T47D (cell line): ENCODE data around the gene CHMP4B.

Experiments
- DNase-seq, 2 experiments: peaks; one replicate each; pipeline versions ENCODE4 v3.0.0 to v3.0.0-alpha.2; 2011 to 2012; ENCODE audit warnings: low read depth in 1 of 2, low spot score in 1 of 2
- JUND ChIP-seq: IDR thresholded peaks from 2 replicates; pipeline ENCODE4 v1.6.1; 2012; ENCODE audit warnings: low read depth
- in situ Hi-C: cut with HindIII; loops from 2 replicates; pipeline ENCODE4 v1.10.0; 2016; ENCODE audit warnings: low sequenced_read_pairs, low pct_unique_long_range_greater_than_20kb

The CHMP4B gene

GRCh38 chr20:33858666-33859065 lies 47.5 kb downstream of the CHMP4B start:
- DNase-seq: no peak
- in situ Hi-C loops: no loop called here
- TF ChIP-seq JUND: no peak

DNA sequence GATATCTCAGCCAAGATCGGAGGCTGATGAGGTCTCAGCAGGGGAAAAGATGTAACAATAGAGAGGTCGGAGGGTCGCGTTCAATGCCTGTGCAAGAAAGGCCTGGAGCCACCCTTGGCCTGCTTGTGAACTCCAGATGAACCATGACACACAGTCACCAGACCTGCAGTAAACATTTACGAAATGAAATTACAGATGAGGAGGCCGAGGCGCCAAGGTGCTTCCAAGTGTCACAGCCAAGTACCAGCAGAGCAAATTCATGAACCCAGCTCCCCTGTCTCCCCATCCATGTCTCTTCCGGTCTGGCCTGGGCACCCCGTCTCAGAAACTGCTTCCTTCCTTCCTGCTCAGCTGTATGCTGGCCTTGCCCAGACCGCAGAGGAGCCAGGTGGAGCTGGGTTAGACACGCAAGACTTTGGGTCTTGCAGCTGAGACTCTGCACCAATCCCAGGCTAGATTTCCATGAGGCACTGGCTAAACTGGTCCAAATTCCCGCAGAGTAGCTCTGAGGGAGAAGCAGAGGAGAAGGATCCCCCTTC lies 48.1 kb downstream of the CHMP4B start:
- DNase-seq: peak in 1 of 2 experiments; percentile 44
- TF ChIP-seq JUND: no peak
- in situ Hi-C loops: no loop called here

DNA sequence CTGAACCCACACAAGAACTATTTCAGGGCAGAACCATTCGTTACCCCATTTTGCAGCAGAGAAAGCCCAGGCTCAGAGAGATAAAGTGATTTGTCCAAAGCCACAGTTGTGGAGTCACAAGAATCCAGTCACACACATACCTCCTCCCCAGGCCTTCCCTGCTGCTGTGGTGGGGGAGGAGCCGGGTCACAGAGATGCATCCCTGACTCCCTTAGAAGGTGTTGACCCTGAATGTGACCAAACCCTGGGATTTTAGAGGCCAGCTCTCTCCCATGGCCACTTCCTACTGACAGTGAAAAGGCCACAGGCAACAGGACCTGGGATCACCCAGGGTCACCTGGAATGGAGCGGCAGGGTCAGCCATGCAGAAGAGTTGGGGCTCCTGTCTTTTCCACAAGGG lies 48.6 kb downstream of the CHMP4B start:
- in situ Hi-C loops: no loop called here
- no peak for DNase-seq
- no peak for TF ChIP-seq JUND

- TF ChIP-seq JUND: no peak
- in situ Hi-C loops: no loop called here
- DNase-seq: no peak
These were observed 50.3 kb downstream of the CHMP4B start for GRCh38 chr20:33861458-33861857.

DNA sequence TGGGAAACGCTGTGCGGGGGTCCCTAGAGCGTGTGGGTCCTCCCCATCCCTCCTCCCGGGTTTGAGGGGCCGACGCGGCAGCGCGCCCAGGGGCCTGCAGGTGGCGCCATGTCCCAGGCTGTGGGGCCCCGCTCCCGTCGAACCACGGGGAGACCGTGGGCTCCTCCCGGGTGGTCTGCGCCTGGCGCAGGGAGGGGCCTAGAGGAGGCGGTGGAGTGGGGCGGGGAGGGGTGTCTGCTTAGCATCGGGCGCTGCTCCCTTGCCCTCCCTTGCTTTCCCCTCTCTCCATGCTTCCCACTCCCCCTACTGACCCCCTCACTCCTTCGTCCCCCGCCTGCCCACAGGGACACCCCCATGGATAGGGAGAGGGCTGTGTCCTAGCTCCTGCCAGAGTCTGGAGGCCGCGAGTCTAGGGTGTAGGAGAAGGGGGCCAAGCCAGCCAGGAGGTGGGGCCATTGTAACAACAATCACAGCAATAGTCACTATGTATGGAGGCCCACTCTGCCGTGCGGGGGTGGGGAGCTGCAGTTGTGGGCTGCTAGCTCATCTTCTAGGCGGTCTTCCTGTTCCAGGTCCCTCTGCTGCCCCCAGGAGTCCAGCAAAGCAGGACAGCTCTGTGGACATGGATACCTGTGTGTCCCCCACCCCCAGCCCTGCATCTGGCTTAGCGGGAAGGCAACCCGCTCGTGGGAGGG lies 51.7 kb downstream of the CHMP4B start:
- no peak for TF ChIP-seq JUND
- DNase-seq: peak; percentile 64 to 74
- in situ Hi-C loops: no loop called here

DNA sequence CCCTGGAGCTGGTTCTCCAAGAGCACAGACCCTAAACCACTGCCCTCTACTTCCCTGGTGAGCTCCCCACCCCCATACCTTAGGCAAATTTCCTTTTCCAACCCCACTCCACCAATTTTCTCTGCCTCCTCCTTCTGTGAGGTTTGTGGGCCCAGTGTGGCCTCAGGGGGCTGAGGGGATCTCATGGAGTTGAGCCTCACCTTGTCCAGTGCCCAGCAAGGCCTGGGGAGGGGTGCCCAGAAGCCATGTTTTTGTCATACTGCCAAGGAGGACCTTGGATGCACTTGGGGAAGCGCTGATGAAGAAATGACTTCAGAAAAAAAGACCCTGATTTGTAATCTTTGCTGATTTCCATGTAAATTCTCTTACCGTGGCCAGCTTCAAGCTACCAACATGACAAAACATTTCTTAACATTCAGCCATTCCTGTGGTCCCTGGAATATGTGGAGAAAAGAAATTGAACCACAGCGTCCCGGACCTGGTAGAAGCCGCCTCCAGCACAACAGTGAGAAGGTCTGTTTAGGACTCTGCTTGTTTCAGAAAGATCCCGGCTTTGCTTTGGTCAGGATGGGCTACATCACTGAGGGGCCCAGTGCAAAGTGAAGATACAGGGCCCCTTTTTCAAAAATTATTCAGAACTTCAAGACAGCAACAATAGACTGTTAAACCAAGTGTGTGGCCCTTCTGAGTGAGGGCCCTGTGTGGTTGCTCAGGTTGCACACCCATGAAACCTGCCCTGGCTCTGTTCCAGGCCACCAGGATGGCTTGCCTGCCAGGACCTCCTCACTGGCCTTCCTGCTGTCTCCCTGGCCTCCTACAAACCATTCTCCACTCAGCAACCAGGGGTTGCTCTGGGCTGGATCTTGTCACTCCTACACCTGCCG lies 52.5 kb downstream of the CHMP4B start:
- no peak for DNase-seq
- no peak for TF ChIP-seq JUND
- in situ Hi-C loops: no loop called here

- in situ Hi-C loops: no loop called here
- no peak for TF ChIP-seq JUND
- DNase-seq: no peak
These were observed 53.3 kb downstream of the CHMP4B start for GRCh38 chr20:33864324-33864963.

DNA sequence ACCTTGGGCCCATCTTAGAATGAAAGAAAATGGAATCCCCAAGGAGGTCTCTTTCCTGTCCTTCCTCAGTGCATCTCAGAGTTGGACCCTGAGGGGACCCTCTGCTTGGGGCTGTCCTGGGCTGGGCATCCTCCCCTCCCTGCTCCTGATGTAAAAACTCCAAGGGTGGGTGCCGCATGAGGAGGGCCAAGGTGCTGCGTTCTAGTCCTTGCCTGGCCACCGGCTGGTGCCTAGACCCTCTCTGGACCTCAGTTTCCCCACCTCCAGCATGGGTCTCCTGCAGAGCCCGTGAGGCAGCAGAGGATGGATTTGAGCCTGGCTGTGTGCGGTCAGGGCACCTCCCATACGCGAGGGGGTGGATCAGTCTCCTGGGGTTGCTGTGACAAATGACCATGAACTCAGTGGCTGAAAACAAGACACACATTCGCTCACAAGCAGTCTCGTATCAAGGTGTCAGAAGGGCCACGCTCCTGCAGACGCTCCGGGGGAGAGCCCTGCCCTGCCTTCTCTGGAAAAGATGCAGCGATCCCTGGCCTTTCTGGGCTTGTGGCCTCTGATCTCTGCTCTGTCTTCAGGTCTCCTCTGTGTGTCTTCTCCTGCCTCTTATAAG lies 54.7 kb downstream of the CHMP4B start:
- TF ChIP-seq JUND: no peak
- in situ Hi-C loops: no loop called here
- DNase-seq: no peak

DNA sequence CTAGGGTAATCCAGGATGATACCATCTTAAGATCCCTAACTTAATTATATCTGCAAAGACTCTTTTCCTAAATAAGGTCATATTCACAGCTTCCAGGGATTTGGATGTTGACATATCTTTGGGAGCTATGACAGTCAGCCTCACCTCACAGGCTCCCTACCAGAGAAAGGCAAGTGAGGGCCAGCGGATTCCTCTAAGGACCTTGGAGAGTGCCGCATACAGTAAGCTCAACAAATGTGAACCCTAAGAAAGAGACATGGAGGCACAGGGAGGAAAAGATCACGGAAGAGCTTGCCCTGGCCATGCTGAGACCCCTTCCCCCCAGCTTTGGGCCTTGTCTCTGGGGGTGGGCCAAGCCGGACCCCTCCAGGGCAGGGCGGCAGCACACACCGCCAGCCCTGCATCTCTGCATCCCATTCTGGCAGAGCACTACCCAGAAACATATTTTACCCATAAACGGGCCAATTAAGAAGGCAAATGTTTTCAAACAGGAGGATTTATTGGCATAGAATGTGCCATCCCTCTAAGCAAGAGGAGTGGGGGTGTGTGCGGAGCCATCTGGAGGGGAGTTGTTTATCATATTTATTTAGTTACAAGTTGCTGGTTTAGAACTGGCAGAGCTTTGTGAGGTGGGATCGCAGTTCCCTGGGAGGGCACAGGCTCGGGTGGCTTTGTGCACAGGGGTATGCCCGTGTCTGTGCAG lies 55.4 kb downstream of the CHMP4B start:
- no peak for TF ChIP-seq JUND
- in situ Hi-C loops: no loop called here
- peak in 1 of 2 experiments; percentile 48 for DNase-seq

GRCh38 chr20:33868042-33868441 lies 56.9 kb downstream of the CHMP4B start:
- no peak for TF ChIP-seq JUND
- DNase-seq: no peak
- in situ Hi-C loops: no loop called here

DNA sequence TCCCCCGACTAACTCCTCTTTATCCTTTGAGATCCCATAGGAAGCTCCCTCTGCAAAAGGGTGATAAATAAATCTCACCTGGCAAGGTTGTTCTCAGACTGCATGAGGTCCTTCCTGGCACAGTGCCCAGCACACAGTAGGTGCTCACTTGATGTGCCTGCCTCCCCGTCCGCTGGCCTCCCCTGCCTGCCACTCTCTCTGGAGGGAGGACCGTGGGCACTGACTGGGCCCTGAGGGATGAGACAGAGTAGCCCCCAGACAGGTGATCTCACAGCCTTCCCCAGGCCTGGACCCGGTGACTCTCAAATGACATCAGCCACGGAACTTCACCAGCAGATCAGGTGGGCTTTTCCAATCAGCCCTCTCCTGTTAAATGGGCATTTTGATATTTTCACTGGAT lies 57.4 kb downstream of the CHMP4B start:
- in situ Hi-C loops: no loop called here
- no peak for DNase-seq
- no peak for TF ChIP-seq JUND

- in situ Hi-C loops: no loop called here
- TF ChIP-seq JUND: no peak
- no peak for DNase-seq
These were observed 58.1 kb downstream of the CHMP4B start for GRCh38 chr20:33869283-33869682.
